ENCODE results near the gene PPP1R3E.

GRCh38 chr14:23307146-23307530, 4.5 kb upstream of the PPP1R3E start:
- TF ChIP-seq, protein P1, sequence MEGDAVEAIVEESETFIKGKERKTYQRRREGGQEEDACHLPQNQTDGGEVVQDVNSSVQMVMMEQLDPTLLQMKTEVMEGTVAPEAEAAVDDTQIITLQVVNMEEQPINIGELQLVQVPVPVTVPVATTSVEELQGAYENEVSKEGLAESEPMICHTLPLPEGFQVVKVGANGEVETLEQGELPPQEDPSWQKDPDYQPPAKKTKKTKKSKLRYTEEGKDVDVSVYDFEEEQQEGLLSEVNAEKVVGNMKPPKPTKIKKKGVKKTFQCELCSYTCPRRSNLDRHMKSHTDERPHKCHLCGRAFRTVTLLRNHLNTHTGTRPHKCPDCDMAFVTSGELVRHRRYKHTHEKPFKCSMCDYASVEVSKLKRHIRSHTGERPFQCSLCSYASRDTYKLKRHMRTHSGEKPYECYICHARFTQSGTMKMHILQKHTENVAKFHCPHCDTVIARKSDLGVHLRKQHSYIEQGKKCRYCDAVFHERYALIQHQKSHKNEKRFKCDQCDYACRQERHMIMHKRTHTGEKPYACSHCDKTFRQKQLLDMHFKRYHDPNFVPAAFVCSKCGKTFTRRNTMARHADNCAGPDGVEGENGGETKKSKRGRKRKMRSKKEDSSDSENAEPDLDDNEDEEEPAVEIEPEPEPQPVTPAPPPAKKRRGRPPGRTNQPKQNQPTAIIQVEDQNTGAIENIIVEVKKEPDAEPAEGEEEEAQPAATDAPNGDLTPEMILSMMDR (IDR thresholded peaks at IDR 0.05; ENCODE audit: low read depth, low read length) = no peak
- TF ChIP-seq POLR2A (IDR thresholded peaks at IDR 0.05; ENCODE audit: extremely low read depth, insufficient read length) = no peak
- TF ChIP-seq, protein P2, sequence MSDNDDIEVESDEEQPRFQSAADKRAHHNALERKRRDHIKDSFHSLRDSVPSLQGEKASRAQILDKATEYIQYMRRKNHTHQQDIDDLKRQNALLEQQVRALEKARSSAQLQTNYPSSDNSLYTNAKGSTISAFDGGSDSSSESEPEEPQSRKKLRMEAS (IDR thresholded peaks at IDR 0.05; ENCODE audit: low read depth, low read length) = no peak
- no peak for TF ChIP-seq MYC (IDR thresholded peaks at IDR 0.05; ENCODE audit: low read depth, low read length)

All from NB4 (cell line).